ENCODE measurements around the gene CNTN2. TPM values are rescaled to one million over a fixed set of nuclear protein-coding genes. Genes with fewer than 3 reads are reported as not detected.

CNTN2 gene
- total and polyA plus RNA-seq, 2 experiments from 2014 or later = 1.3 to 2.2 TPM

GRCh38 chr1:205056188-205056611 is 13.2 kb downstream of the CNTN2 start:
- Histone ChIP-seq H2AFZ (no peak overlapping the region), H4K20me1 (replicated peaks; ENCODE audit: insufficient read depth) (no peaks in the 10 kb centered on the region), H3K27ac (ENCODE audit: low read depth) (no peak overlapping the region), H3F3A (replicated peaks; ENCODE audit: low read depth) (no peaks in the 10 kb centered on the region), H3K27me3 (ENCODE audit: insufficient read depth) (no peaks in the 10 kb centered on the region), H3K9me2 (ENCODE audit: insufficient read depth) (no peaks in the 10 kb centered on the region), H3K4me1 (ENCODE audit: insufficient read depth) (no peaks in the 10 kb centered on the region), H3K4me3 (no peak overlapping the region), H3K79me2 (replicated peaks; ENCODE audit: insufficient read depth) (no peaks in the 10 kb centered on the region), H3K36me3 (ENCODE audit: insufficient read depth) (no peaks in the 10 kb centered on the region), H3K4me2 (no peak overlapping the region)
- no peaks in the 10 kb centered on the region for H3K36me3 Mint-ChIP-seq (ENCODE audit: low read depth)
- no peak overlapping the region for H3K27ac Mint-ChIP-seq
- ATAC-seq (no peak), DNase-seq (ENCODE audit: low spot score) (no peak)
- no peak overlapping the region for H3K4me3 Mint-ChIP-seq
- TF ChIP-seq, protein P1, sequence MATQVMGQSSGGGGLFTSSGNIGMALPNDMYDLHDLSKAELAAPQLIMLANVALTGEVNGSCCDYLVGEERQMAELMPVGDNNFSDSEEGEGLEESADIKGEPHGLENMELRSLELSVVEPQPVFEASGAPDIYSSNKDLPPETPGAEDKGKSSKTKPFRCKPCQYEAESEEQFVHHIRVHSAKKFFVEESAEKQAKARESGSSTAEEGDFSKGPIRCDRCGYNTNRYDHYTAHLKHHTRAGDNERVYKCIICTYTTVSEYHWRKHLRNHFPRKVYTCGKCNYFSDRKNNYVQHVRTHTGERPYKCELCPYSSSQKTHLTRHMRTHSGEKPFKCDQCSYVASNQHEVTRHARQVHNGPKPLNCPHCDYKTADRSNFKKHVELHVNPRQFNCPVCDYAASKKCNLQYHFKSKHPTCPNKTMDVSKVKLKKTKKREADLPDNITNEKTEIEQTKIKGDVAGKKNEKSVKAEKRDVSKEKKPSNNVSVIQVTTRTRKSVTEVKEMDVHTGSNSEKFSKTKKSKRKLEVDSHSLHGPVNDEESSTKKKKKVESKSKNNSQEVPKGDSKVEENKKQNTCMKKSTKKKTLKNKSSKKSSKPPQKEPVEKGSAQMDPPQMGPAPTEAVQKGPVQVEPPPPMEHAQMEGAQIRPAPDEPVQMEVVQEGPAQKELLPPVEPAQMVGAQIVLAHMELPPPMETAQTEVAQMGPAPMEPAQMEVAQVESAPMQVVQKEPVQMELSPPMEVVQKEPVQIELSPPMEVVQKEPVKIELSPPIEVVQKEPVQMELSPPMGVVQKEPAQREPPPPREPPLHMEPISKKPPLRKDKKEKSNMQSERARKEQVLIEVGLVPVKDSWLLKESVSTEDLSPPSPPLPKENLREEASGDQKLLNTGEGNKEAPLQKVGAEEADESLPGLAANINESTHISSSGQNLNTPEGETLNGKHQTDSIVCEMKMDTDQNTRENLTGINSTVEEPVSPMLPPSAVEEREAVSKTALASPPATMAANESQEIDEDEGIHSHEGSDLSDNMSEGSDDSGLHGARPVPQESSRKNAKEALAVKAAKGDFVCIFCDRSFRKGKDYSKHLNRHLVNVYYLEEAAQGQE (IDR thresholded peaks at IDR 0.05; ENCODE audit: unreplicated experiment) = no peak
- TF ChIP-seq ZNF331 (CRISPR knock-in tag; IDR thresholded peaks at IDR 0.05; ENCODE audit: low read depth) (no peak), POLR2AphosphoS5 (IDR thresholded peaks at IDR 0.05; ENCODE audit: low read depth) (no peak), EZH2phosphoT487 (IDR thresholded peaks at IDR 0.05; ENCODE audit: unreplicated experiment) (no peak), JUNB (IDR thresholded peaks at IDR 0.05; ENCODE audit: unreplicated experiment) (no peak), STAT1 (IDR thresholded peaks at IDR 0.05; ENCODE audit: unreplicated experiment) (no peak), CREB1 (CRISPR knock-in tag; IDR thresholded peaks at IDR 0.05; ENCODE audit: low read depth) (no peak), EZH2 (IDR thresholded peaks at IDR 0.05; ENCODE audit: low read depth, unreplicated experiment) (no peak), NANOG (IDR thresholded peaks at IDR 0.05; ENCODE audit: borderline replicate concordance) (no peak), ZNF462 (CRISPR knock-in tag; IDR thresholded peaks at IDR 0.05) (no peak), ZNF114 (CRISPR knock-in tag; IDR thresholded peaks at IDR 0.05) (no peak)
- TF ChIP-seq, protein P2, sequence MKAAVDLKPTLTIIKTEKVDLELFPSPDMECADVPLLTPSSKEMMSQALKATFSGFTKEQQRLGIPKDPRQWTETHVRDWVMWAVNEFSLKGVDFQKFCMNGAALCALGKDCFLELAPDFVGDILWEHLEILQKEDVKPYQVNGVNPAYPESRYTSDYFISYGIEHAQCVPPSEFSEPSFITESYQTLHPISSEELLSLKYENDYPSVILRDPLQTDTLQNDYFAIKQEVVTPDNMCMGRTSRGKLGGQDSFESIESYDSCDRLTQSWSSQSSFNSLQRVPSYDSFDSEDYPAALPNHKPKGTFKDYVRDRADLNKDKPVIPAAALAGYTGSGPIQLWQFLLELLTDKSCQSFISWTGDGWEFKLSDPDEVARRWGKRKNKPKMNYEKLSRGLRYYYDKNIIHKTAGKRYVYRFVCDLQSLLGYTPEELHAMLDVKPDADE (IDR thresholded peaks at IDR 0.05) = no peak
- TF ChIP-seq, protein P3, sequence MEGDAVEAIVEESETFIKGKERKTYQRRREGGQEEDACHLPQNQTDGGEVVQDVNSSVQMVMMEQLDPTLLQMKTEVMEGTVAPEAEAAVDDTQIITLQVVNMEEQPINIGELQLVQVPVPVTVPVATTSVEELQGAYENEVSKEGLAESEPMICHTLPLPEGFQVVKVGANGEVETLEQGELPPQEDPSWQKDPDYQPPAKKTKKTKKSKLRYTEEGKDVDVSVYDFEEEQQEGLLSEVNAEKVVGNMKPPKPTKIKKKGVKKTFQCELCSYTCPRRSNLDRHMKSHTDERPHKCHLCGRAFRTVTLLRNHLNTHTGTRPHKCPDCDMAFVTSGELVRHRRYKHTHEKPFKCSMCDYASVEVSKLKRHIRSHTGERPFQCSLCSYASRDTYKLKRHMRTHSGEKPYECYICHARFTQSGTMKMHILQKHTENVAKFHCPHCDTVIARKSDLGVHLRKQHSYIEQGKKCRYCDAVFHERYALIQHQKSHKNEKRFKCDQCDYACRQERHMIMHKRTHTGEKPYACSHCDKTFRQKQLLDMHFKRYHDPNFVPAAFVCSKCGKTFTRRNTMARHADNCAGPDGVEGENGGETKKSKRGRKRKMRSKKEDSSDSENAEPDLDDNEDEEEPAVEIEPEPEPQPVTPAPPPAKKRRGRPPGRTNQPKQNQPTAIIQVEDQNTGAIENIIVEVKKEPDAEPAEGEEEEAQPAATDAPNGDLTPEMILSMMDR (conservative IDR thresholded peaks at IDR 0.05; ENCODE audit: low read depth in 2 of 2) = no peak
- H3K27me3 Mint-ChIP-seq (ENCODE audit: insufficient read depth, low read depth, poor library complexity) = peaks cover 12% of the 10 kb centered on the region
- no peaks in the 10 kb centered on the region for H3K9me3 Mint-ChIP-seq
- peaks cover 14% of the 10 kb centered on the region; the same call in 2 of the 3 replicates for H3K4me1 Mint-ChIP-seq

All from GM23338 (cell line).